Esophagus muscularis mucosa (tissue), 4 donors: ENCODE data around the gene CNKSR2.

Experiments
- CTCF ChIP-seq, 3 experiments: fragments of 200-600 bp in 2 of 3; fragments of 450-650 bp in 1 of 3; sonication (generic) in 2 of 3; IDR thresholded peaks; one replicate each; pipeline ENCODE4 v1.5.1; 2017 to 2019; ENCODE audit warnings: antibody characterized with exemption in 3 of 3, mild to moderate bottlenecking in 2 of 3, moderate library complexity in 1 of 3
- EP300 ChIP-seq: sonication (generic); formaldehyde crosslinking; IDR thresholded peaks from one replicate; pipeline ENCODE4 v1.6.1; 2017; ENCODE audit warnings: antibody characterized with exemption
- POLR2A ChIP-seq: fragments of 450-650 bp; IDR thresholded peaks from one replicate; pipeline ENCODE4 v1.6.1; 2017; ENCODE audit warnings: antibody characterized with exemption, moderate library complexity, mild to moderate bottlenecking, low read depth

DNA sequence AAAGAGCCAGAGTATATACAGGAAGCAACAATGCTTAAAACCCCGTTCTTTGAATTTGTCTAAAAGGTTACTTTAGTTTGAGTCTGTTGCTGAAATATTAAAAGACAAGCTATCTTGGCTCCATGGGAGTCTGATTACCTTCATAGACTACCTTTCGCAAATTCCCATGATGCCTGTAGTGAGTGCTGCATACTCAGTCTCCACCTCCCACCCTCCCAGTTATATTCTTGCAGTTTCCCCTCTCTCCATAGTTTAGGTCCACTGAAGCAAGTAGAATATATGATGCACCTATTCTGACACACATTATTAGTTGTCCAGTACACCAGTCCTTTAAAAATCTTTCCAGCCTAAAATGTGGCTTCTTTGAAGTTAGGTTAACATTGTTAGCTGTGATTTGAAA is 2.4 kb downstream of the CNKSR2 start:
- TF ChIP-seq CTCF (IDR thresholded peaks at IDR 0.05): no peak
- no peak for TF ChIP-seq POLR2A
- TF ChIP-seq EP300: no peak
